HG02610 (cell line): ENCODE data around the gene CYP24A1.

Experiments used
- ATAC-seq: cut with Tn5 transposase; IDR thresholded peaks from one replicate; pipeline ENCODE4 v1.9.1; 2021; ENCODE audit warnings: mild to moderate bottlenecking, moderate library complexity; ENCODE audit not compliant: unreplicated experiment

The CYP24A1 gene

DNA sequence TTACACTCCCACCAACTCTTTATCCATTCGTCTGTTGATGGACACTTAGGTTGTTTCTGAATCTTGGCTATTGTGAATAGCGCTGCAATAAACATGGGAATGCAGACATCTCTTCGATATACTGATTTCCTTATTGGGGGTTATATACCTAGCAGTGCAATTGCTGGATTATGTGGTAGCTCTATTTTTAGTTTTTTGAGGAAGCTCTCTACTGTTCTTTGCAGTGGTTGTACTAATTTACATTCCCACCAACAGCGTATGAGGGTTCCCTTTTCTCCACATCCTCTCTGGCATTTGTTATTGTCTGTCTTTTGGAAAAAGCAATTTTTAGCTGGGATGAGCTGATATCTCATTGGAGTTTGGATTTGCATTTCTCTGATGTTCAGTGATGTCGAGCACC lies 29.5 kb upstream of the CYP24A1 start:
- no peak for ATAC-seq

DNA sequence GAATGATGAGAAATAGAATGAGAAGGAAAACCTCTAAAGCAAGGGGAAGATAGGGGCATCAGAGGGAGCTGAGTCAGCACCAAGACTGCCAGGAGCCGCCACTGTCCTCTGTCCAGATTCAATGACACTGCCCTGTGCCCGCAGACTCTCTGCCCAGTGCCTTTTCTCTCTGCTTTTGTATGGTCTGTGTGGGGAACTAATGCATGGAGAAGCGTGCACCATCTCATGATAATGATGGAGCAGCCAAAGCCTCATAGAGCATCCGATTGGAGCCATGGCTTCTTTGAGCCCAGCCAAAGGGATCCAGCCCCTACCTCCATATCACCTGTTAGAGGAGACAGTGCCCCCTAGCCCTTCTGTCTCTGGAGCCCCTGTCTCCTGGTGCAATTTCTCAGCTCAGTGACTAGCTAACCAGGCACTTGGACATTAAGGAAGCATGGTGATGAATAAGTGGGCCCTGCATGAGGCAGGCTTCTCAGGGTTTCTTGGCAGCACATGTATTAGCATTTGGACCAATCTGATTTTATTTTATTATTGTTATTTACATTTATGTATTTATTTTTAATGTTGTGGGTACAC lies 27.6 kb upstream of the CYP24A1 start:
- ATAC-seq, result no peak

- no peak for ATAC-seq
These were observed 26.9 kb upstream of the CYP24A1 start for GRCh38 chr20:54200487-54201267.

GRCh38 chr20:54199721-54200176 lies 26.0 kb upstream of the CYP24A1 start:
- no peak for ATAC-seq

- ATAC-seq, result no peak
These were observed 25.5 kb upstream of the CYP24A1 start for GRCh38 chr20:54199283-54199682.

DNA sequence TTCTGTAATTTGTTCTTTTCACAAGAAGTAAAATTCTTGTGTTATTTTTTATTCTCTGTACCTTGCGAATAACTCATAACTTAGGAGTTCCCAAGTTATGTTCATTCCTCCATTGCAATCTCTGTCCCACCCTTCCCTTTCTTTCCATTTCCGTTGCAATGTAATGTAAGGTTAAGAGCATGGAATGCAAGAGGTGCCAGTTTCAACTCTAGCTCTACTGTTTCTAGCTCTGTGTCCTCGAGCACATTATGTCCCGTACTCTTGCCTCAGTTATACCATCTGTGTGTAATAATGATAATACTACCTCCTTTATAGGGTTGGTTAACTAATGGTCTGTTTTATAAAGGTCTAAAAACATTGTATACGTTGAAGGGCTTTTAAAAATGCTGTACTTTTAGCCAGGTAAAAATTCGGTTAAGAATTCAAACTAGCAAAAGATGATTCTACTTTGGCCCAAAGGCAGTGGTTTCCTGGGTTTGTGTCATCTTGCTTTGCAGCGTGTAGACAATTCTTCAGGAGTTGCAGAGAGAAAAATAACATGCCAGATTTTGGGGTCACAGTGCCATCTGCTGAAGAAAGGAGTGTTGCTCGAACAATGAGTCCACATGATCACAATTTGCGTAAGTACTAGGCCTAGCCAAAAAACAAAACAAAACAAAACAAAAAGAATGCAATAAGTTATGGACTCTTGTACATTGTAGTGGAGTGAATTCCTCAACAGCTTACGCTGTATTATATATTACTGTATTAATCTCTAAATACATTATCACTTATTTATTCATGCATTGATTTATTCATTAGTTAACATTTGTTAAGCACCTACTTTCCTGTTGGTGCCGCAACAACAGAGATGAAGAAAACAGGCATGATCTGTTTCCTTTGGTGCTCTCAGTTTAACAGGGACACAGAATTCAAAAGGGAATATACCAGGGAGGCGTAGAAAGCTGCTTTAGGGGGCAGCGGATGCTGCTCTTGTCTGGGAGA lies 24.1 kb upstream of the CYP24A1 start:
- ATAC-seq, result no peak

DNA sequence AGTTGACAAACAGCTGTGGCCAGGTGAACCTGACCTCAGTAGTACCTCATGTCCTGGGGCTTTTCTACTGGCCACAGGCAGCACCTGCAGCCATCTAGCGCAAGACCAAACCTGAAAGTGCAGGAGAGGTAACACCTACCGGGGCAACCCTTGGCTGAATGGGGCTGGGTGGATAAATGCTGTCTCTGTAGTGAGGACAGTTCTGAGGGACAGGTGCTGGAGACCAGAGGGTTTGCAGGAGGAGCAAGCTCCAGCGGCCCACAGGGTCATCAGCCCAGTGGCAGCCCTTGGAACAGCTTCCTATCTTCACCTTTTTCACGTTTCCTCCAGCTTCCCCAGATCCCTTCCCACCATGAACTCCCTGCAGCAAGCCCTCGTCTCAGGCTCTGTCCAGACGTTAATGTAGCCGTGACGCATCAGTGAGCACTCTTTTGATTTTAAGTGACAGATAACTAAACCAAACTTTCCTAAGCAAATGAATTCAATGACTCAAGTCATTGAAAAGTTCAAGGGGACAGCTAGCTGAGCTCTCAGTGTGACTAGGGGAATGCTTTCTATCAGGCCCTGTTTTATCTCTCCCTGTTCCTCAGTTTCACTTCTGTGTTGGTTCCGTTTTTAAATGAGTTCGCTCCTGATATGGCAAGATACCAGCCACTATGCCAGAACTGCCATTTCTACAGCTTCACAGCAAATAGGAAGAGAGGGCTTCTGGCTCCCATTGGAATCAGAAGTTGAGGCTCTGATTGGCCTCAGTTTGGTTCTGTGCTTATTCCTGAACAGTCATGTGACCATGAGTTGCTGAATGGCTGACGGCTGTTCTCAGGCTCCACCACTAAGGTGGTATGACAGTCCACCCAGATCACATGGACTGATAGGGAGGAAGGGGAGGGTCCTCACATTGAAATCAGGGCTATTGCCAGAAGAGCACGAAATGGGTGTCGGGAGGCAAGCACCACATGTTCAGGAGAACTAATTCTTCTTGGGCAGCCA lies 22.0 kb upstream of the CYP24A1 start:
- no peak for ATAC-seq

- no peak for ATAC-seq
These were observed 21.1 kb upstream of the CYP24A1 start for GRCh38 chr20:54194724-54195438.

GRCh38 chr20:54193817-54194216 lies 20.0 kb upstream of the CYP24A1 start:
- no peak for ATAC-seq

DNA sequence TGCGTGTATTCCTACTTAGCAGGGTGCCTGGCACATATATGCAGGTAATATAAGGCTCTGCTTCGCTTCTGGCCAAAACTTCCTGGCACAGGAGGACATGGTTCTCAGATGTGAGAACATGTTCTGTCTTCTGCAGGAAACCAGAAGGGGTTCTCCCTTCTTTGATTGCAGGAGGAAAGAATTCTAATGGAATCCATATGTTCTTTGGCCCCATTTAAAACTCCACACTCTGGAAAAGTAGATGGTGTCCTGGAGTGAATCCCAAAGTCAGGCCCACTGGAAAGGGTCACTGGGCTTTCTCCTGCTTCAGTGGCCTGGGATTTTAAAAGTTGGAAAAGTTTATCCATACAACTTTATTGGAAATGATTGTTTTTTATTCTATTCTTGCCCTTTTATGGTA lies 16.4 kb upstream of the CYP24A1 start:
- ATAC-seq, result no peak

- ATAC-seq, result no peak
These were observed 15.8 kb upstream of the CYP24A1 start for GRCh38 chr20:54189630-54190029.

DNA sequence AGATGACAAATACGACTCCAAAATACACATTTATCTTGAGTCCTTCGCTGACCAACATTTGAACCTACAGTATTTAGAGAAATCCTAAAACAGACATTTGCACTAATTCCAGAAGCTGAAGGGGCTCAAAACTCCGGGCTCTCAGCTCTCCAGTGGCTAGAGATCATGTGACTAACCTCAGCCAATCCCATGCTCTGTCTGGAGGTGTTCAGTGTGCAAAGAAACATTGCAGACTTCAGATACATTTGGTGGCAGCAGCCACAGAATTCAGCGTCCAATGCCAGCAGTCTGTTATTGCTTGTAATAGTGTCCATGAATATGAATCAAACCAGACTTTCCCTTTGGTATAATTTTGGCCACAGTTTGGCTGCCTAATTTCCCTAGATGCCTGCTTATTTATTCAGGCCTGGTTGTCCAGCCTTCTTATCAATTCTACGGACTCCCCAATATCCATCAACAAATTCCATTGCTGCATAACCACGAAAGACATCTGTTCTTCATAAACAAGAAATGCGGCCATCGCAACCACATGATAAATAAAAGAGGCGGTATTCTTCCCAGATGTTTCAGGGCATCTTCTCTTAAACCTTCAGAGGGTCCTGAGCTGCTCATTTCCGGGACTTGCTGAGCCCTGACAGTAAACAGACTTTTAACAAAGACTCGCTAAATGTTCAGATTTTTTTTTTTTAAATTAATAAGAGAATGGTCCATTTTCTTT lies 14.5 kb upstream of the CYP24A1 start:
- ATAC-seq, result no peak

- no peak for ATAC-seq
These were observed 11.3 kb upstream of the CYP24A1 start for GRCh38 chr20:54184904-54185626.

GRCh38 chr20:54184071-54184470 lies 10.3 kb upstream of the CYP24A1 start:
- no peak for ATAC-seq

DNA sequence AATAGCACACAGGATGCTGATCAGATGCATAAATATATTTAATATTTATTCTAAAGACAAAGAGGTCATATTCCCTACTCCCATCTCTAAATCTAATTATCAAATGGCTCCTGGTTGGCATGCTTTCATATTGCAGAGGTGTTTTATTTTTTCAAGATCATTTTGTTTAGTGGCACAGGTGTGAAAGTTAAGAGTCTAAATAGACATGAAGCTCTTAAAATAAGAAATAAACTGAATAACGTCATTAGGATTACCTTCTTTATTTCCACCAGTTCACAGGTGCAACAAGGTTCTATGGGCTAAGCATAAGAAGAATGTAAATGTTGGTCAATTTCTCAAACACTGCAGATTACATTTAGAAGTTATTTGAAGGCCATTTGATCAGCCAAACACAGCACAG lies 7.1 kb upstream of the CYP24A1 start:
- no peak for ATAC-seq

- ATAC-seq, result no peak
These were observed 6.2 kb upstream of the CYP24A1 start for GRCh38 chr20:54179946-54180345.

DNA sequence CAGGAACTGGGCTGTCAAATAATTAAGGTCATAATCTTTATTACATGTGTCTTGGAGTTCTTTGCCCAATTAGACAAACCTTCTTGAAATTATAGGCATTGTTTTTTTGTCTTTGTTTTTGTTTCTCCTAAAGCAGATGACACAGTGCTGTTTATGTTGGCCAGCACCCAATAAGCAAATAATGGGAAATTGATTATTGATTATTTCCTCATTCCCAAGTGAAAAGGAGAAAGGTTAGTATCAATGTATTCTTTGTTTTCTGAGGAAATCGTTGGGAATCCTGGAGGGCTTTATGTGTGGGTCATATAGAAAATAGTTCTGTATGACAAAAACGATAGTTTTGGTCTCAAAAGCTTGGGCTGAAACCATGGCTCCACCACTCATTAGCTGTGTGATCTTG lies 4.5 kb upstream of the CYP24A1 start:
- ATAC-seq, result no peak

- no peak for ATAC-seq
These were observed 3.6 kb upstream of the CYP24A1 start for GRCh38 chr20:54177378-54177777.
